D721Med (cell line): ENCODE measurements around the gene THRSP.

Source experiments
- DNase-seq: peaks from one replicate; pipeline ENCODE4 v3.0.0; 2011; ENCODE audit warnings: low spot score; ENCODE audit not compliant: insufficient read length
- FAIRE-seq: peaks from 2 replicates; lab custom pipeline; 2011; peaks lifted over from hg19 to GRCh38; lab: Jason Lieb, UNC
- TF ChIP-seq, protein P1 (sequence below): IDR thresholded peaks from 2 replicates; pipeline ENCODE4 v1.5.1; 2012; ENCODE audit warnings: mild to moderate bottlenecking, control low read depth; ENCODE audit not compliant: insufficient read depth; ENCODE audit errors: missing control alignments

Gene THRSP

DNA sequence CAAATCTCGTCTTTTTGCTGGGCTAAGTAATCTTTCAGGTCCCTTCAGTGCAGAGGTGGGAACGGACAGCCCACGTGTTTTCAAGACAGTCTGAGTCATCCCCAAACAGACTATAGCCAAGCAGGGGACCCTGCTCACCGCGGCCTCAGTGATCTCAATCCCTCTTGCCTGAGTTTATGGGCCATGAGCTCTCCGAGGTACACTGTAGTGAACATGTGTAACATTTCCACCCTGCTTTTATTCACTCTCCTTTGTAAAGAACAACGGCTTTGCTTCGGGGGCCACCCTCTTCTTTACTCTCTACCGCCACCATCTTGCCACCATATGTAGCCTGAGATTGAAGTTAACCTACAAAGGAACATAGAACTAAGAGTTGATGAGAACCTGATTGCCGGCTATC is 29.0 kb upstream of the THRSP start:
- FAIRE-seq (no peak), DNase-seq (no peak)
- TF ChIP-seq, protein P1, sequence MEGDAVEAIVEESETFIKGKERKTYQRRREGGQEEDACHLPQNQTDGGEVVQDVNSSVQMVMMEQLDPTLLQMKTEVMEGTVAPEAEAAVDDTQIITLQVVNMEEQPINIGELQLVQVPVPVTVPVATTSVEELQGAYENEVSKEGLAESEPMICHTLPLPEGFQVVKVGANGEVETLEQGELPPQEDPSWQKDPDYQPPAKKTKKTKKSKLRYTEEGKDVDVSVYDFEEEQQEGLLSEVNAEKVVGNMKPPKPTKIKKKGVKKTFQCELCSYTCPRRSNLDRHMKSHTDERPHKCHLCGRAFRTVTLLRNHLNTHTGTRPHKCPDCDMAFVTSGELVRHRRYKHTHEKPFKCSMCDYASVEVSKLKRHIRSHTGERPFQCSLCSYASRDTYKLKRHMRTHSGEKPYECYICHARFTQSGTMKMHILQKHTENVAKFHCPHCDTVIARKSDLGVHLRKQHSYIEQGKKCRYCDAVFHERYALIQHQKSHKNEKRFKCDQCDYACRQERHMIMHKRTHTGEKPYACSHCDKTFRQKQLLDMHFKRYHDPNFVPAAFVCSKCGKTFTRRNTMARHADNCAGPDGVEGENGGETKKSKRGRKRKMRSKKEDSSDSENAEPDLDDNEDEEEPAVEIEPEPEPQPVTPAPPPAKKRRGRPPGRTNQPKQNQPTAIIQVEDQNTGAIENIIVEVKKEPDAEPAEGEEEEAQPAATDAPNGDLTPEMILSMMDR = no peak

DNA sequence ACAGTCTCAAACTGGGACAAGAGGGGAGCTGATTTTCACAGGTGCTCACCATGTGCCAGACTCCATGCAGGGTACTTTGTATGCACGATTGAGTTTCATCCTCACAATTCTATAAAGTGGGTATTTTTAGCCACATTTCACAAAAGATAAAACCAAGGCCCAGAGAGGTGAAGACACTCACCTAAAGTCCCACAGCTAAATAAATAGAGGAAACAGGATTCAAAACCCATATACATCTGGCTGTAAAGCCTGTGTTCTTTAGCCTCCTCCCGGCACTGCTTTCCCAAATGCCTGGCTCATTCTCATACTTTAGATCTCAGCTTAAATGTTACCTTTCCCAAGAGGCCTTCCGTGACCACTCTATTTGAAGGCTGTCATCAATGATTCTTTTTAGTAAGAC is 27.3 kb upstream of the THRSP start:
- TF ChIP-seq, protein P1 = no peak
- FAIRE-seq (no peak), DNase-seq (no peak)

DNA sequence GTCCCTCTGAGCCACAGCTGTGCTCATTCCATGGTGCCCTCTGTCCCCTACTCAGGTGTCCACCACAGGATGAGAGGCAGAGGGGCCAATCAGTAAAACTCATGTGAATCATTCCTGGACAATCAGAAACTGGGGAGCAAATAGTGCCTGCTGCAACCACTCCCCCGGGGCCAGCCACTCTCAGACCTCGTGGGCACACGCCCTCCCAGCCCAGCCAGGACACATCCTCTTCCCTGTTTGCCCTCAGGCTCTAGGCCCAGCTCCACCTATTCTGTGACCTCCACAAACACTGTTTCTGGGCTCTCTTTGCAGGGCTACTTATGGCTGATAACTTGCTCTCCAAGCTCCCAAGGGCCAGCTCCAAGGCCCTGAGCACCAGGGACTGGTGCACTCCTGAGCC is 26.6 kb upstream of the THRSP start:
- DNase-seq (no peak), FAIRE-seq (no peak)
- TF ChIP-seq, protein P1 = no peak

DNA sequence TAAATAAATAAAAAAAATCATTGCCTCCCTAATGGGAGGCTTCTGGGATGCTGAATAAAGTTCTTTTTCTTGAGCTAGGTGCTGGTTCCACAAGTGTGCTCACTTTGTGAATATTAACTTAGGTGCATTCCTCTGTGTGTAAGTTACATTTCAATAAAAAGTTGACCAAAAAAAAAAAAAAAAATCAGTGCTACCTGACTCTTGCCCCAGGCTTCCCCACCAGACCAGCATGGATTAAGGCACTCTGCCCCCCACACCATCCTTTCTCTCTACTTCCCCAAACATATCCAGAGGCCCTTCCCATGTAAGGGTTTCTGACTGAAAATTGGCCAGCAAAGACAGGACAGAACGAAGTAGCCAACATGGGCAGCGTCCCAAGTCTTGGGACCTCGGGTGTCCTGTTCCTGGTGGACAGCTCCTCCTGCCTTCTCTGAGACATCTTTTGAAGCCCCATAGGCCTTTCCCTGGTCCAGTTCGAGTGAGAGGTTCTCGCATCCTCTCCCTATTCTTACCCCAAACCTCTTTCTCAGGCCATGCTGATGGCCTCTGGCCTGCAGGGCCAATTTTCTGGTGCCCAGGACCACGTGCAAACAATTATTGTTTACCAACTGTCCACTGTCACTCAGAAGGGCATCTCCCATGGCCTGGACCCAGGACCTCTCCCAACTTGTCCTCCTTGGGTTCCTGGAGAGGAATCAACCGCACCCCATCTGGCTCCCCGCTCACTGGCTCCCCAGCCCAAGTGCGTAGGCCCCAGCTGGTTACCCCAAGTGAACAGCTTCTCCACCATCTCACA is 25.6 kb upstream of the THRSP start:
- TF ChIP-seq, protein P1 = no peak
- no peak for DNase-seq
- FAIRE-seq = no peak

DNA sequence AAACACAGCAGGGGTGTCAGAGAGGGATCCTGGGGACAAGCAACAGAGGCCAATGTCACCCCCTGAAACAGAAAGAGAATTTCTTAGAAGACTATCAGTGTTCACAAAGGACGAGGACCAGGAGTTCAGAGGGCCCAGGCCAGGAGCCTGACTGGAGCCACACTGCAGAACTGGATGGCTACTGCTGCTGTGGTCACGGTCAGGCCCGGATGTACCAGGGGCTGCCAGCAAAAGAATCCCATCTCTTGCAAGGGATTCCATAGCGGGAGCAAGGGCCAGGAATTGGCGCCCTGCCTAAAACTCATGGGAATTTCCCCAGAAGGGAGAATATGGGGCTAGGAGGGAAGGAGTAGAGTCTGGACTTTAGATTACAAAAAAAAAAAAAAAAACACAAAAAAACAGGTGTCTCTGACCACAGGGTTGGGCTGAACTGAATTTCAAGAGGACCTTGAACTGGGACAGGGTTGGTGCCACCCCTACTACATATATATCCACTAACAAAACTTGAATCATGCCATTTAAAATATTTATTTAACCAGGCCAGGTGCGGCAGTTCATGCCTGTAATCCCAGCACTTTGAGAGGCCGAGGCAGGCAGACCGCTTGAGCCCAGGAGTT is 24.9 kb upstream of the THRSP start:
- TF ChIP-seq, protein P1 = no peak
- no peak for DNase-seq
- FAIRE-seq = no peak

DNA sequence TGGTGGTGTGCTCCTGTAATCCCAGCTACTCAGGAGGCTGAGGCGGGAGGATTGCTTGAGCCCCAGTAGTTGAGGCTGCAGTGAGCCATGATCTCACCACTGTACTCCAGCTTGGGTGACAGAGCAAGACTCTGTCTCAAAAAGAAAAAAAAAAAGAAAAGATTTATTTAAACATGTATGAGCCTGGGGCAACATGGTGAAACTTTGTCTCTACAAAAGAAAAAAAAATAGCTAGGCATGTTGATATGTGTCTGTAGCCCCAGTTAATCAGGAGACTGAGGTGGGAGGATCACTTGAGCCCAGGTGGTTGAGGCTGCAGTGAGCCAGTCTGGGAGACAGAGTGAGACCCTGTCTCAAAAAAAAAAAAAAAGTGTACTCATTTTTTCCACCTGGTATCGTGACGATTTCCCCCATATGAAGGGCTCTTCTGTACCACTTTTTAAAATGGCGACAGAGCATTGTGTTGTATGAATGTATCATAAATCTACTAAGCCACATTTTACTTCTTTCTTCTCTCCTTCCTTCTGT is 24.2 kb upstream of the THRSP start:
- TF ChIP-seq, protein P1 = no peak
- no peak for DNase-seq
- FAIRE-seq = no peak
